ENCODE measurements around the gene TAF6L. TPM values are rescaled to one million over a fixed set of nuclear protein-coding genes. Genes with fewer than 3 reads are reported as not detected.

The TAF6L gene
- total RNA-seq, 1 experiment from 2014 or later = 40.2 TPM

DNA sequence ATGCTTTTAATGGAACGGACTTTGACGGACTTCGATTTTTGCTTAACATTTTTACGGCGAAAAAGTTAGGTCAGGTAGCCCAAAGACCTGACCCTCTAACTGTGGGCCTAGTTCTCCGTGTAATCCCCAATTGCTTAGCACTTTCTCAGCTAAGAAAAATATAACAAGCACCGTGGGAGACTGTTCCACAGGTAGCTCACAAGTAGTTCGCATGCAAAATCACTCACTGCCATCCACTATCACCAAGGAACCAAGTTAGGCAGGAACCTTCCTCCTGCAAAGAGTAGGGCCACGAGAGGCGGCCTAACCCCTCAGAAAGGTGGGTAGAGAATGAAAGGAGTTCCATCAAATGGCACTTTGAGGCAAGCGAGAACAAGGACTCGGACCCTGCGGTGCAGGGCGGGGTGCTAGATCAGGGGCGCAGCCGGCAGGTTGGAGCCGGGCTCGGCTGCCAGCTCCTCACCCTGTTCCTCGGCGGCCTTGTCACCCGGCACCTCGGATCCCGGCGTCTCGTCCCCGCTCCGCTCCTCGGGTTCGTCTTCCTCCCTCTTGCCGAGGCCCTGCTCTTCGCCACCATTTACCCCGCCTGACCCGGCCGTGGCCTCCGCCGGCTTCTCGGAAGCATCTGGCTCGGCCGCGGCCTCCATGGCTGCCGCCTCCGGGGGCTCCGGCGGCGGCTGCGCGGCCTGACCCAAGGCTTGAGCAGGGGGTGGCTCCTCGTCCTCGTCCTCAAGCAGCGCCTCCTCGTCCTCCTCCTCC lies 44.9 kb upstream of the TAF6L start:
- TF ChIP-seq EZH2 (IDR thresholded peaks at IDR 0.05; ENCODE audit: low read length, unreplicated experiment) (no peak), EZH2phosphoT487 (IDR thresholded peaks at IDR 0.05; ENCODE audit: borderline replicate concordance, low read length) (no peak)
- TF ChIP-seq, protein P1, sequence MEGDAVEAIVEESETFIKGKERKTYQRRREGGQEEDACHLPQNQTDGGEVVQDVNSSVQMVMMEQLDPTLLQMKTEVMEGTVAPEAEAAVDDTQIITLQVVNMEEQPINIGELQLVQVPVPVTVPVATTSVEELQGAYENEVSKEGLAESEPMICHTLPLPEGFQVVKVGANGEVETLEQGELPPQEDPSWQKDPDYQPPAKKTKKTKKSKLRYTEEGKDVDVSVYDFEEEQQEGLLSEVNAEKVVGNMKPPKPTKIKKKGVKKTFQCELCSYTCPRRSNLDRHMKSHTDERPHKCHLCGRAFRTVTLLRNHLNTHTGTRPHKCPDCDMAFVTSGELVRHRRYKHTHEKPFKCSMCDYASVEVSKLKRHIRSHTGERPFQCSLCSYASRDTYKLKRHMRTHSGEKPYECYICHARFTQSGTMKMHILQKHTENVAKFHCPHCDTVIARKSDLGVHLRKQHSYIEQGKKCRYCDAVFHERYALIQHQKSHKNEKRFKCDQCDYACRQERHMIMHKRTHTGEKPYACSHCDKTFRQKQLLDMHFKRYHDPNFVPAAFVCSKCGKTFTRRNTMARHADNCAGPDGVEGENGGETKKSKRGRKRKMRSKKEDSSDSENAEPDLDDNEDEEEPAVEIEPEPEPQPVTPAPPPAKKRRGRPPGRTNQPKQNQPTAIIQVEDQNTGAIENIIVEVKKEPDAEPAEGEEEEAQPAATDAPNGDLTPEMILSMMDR (conservative IDR thresholded peaks at IDR 0.05; ENCODE audit: low read depth, low read length) = no peak
- CTCF ChIA-PET = interaction anchor here (1.5 kb wide), 1 partner anchor 61 kb away, joined by 9 read pairs; the partner anchor contains the start of gene TMEM179B
- Histone ChIP-seq H3K4me1 (ENCODE audit: insufficient read depth, low read length) (peaks cover 9% of the 10 kb centered on the region), H3K27me3 (ENCODE audit: low read length) (no peaks in the 10 kb centered on the region), H3K79me2 (ENCODE audit: low read length) (peaks cover 82% of the 10 kb centered on the region), H3F3A (ENCODE audit: low read length, unreplicated experiment) (no peaks in the 10 kb centered on the region), H3K9ac (ENCODE audit: low read length) (peak overlapping the region; percentile 85), H4K20me1 (ENCODE audit: low read length) (peaks cover 46% of the 10 kb centered on the region), H2AFZ (ENCODE audit: low read length) (peak overlapping the region; percentile 62; the same call in 1 of the 2 replicates), H3K9me2 (replicated peaks; ENCODE audit: low read length) (no peaks in the 10 kb centered on the region), H3K36me3 (ENCODE audit: low read depth, low read length) (peaks cover 33% of the 10 kb centered on the region), H3K4me3 (ENCODE audit: low read length) (peak overlapping the region; percentile 91), H3K27ac (ENCODE audit: low read length) (peak overlapping the region; percentile 90), H3K9me3 (ENCODE audit: low read length) (no peaks in the 10 kb centered on the region), H3K4me2 (ENCODE audit: low read length) (peak overlapping the region; percentile 88)
- POLR2A ChIA-PET (ENCODE audit: unreplicated experiment) = interaction anchor here (0.6 to 2.8 kb wide), 7 partner anchors 28 to 136 kb away, joined by 3 to 19 read pairs (median 5); partner anchors contain the start of gene ZBTB3
- intact Hi-C loops (cut with micrococcal nuclease) = loop anchor here (2.0 to 10.0 kb wide), 4 partner anchors 49 to 1458 kb away; partner anchors contain the start of genes SLC3A2, STIP1 and UBXN1
- no TSS peak for BruUV-seq (replicated peaks)
- no peak for DNase-seq
- no peak for ATAC-seq

DNA sequence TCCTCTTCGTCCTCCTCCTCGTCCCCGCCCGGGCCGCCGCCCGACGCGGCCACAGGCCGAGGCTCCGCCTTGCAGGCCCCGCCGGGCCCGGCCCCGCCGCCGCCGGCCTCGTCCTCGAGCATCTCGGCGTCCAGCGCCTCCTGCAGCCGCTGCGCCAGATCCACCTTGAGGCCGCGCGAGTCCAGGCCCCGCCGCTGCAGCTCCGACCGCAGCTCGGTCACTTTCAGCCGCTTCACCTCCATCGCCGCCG lies 44.4 kb upstream of the TAF6L start:
- Histone ChIP-seq H3K9me3 (ENCODE audit: low read length) (no peaks in the 10 kb centered on the region), H3K4me2 (ENCODE audit: low read length) (peak overlapping the region; percentile 88), H3K9ac (ENCODE audit: low read length) (peak overlapping the region; percentile 85), H3F3A (ENCODE audit: low read length, unreplicated experiment) (no peaks in the 10 kb centered on the region), H4K20me1 (ENCODE audit: low read length) (peaks cover 43% of the 10 kb centered on the region), H3K27me3 (ENCODE audit: low read length) (no peaks in the 10 kb centered on the region), H3K9me2 (replicated peaks; ENCODE audit: low read length) (no peaks in the 10 kb centered on the region), H3K4me1 (ENCODE audit: insufficient read depth, low read length) (peaks cover 9% of the 10 kb centered on the region), H2AFZ (ENCODE audit: low read length) (peak overlapping the region; percentile 62; the same call in 1 of the 2 replicates), H3K27ac (ENCODE audit: low read length) (peak overlapping the region; percentile 90), H3K36me3 (ENCODE audit: low read depth, low read length) (peaks cover 28% of the 10 kb centered on the region), H3K4me3 (ENCODE audit: low read length) (peak overlapping the region; percentile 91), H3K79me2 (ENCODE audit: low read length) (peaks cover 80% of the 10 kb centered on the region)
- ChIA-PET CTCF (interaction anchor here (0.6 to 1.5 kb wide), 2 partner anchors 21 to 60 kb away, joined by 3 to 9 read pairs; partner anchors contain the start of gene TMEM179B), POLR2A (ENCODE audit: unreplicated experiment) (interaction anchor here (0.5 to 2.8 kb wide), 9 partner anchors 27 to 1513 kb away, joined by 3 to 19 read pairs (median 5); partner anchors contain the start of genes LBHD1, TAF6L, TMEM179B and UQCC3)
- TF ChIP-seq, protein P1 (conservative IDR thresholded peaks at IDR 0.05; ENCODE audit: low read depth, low read length) = no peak
- no peak for TF ChIP-seq EZH2 (IDR thresholded peaks at IDR 0.05; ENCODE audit: low read length, unreplicated experiment)
- no peak for TF ChIP-seq EZH2phosphoT487 (IDR thresholded peaks at IDR 0.05; ENCODE audit: borderline replicate concordance, low read length)
- DNase-seq (no peak), ATAC-seq (no peak; the same call in 1 of the 2 replicates)
- no TSS peak for BruUV-seq (replicated peaks)
- intact Hi-C loops (cut with micrococcal nuclease) = loop anchor here (2.0 to 10.0 kb wide), 4 partner anchors 50 to 1458 kb away; partner anchors contain the start of genes SLC3A2, STIP1 and UBXN1
